CD14-positive monocyte (primary cell): ENCODE results near the gene DNAH10. TPM values are rescaled to one million over a fixed set of nuclear protein-coding genes. Genes with fewer than 3 reads are reported as not detected.

Experiments
- DNase-seq, 3 donors: peaks; one replicate each; pipeline ENCODE4 v3.0.0-alpha.2; 2011 to 2022
- H2AFZ ChIP-seq: 2 replicates; pipeline ENCODE4 v1.6.0; 2012; ENCODE audit warnings: mild to moderate bottlenecking, low read depth, low read length, inconsistent platforms; ENCODE audit not compliant: insufficient read depth, poor library complexity, severe bottlenecking
- H3K27ac ChIP-seq, 2 donors: 1 replicate in 1 of 2; 2 replicates in 1 of 2; pipeline ENCODE4 v1.5.1; 2012 to 2013; ENCODE audit warnings: low read length in 2 of 2, control low read depth in 1 of 2, inconsistent platforms in 1 of 2, low read depth in 1 of 2, mild to moderate bottlenecking in 1 of 2
- H3K27me3 ChIP-seq, 2 donors: one replicate each; pipeline versions ENCODE4 v1.6.0 to v1.6.1; 2011 to 2013; ENCODE audit warnings: low read length in 2 of 2; ENCODE audit not compliant: control insufficient read depth in 2 of 2, insufficient read depth in 2 of 2
- H3K36me3 ChIP-seq, 2 donors: replicated peaks in 1 of 2; 1 replicate in 1 of 2; 2 replicates in 1 of 2; pipeline versions ENCODE4 v1.5.1 to v1.6.1; 2012 to 2013; ENCODE audit warnings: low read length in 2 of 2, control low read depth in 1 of 2, inconsistent platforms in 1 of 2, mild to moderate bottlenecking in 1 of 2; ENCODE audit not compliant: insufficient read depth in 2 of 2, control insufficient read depth in 1 of 2
- H3K4me1 ChIP-seq, 2 donors: 1 replicate in 1 of 2; 2 replicates in 1 of 2; pipeline versions ENCODE4 v1.5.1 to v1.6.1; 2012 to 2013; ENCODE audit warnings: low read length in 2 of 2, control low read depth in 1 of 2, inconsistent platforms in 1 of 2, mild to moderate bottlenecking in 1 of 2, moderate library complexity in 1 of 2; ENCODE audit not compliant: insufficient read depth in 2 of 2, control insufficient read depth in 1 of 2
- H3K4me2 ChIP-seq: replicated peaks from 2 replicates; pipeline ENCODE3; 2012; ENCODE audit warnings: low read length, moderate library complexity, mild to moderate bottlenecking; ENCODE audit not compliant: poor library complexity, severe bottlenecking; ENCODE audit errors: extremely low read depth
- H3K4me3 ChIP-seq, 3 experiments: fragments of 200-600 bp in 1 of 3; sonication (generic) in 1 of 3; replicated peaks in 1 of 3; 1 replicate in 2 of 3; 2 replicates in 1 of 3; pipeline ENCODE4 v1.5.1; 2011 to 2013; ENCODE audit warnings: low read length in 3 of 3, mild to moderate bottlenecking in 3 of 3, control low read depth in 2 of 3, low read depth in 2 of 3, inconsistent platforms in 1 of 3, moderate library complexity in 1 of 3
- H3K79me2 ChIP-seq: 2 replicates; pipeline ENCODE4 v1.6.0; 2012; ENCODE audit warnings: mild to moderate bottlenecking, control low read depth, inconsistent platforms, low read length, moderate library complexity; ENCODE audit not compliant: insufficient read depth
- H3K9ac ChIP-seq: 2 replicates; pipeline ENCODE4 v1.6.0; 2017; ENCODE audit warnings: low read length, mild to moderate bottlenecking; ENCODE audit not compliant: insufficient read depth, poor library complexity, severe bottlenecking
- H3K9me3 ChIP-seq, 2 donors: replicated peaks in 1 of 2; 1 replicate in 1 of 2; 2 replicates in 1 of 2; pipeline versions ENCODE4 v1.5.1 to v1.6.1; 2012 to 2013; ENCODE audit warnings: low read length in 2 of 2, control low read depth in 1 of 2; ENCODE audit not compliant: control insufficient read depth in 1 of 2, insufficient read depth in 1 of 2
- H4K20me1 ChIP-seq: 2 replicates; pipeline ENCODE4 v1.6.0; 2012; ENCODE audit warnings: mild to moderate bottlenecking, low read length, control low read depth, moderate library complexity; ENCODE audit not compliant: insufficient read depth
- H3K27ac Mint-ChIP-seq, 7 donors: one replicate each; pipeline ENCODE4 v1.8.0; 2020; ENCODE audit warnings: mild to moderate bottlenecking in 7 of 7, mixed read lengths in 7 of 7, moderate library complexity in 6 of 7, inconsistent platforms in 2 of 7
- H3K27me3 Mint-ChIP-seq, 3 donors: one replicate each; pipeline ENCODE4 v1.8.0; 2021 to 2022; ENCODE audit warnings: low read depth in 3 of 3, mild to moderate bottlenecking in 3 of 3, mixed read lengths in 3 of 3, moderate library complexity in 3 of 3, inconsistent platforms in 1 of 3
- H3K36me3 Mint-ChIP-seq, 2 donors: one replicate each; pipeline ENCODE4 v1.8.0; 2020; ENCODE audit warnings: mixed read lengths in 2 of 2, inconsistent platforms in 1 of 2, mild to moderate bottlenecking in 1 of 2
- H3K4me1 Mint-ChIP-seq: one replicate; pipeline ENCODE4 v1.8.0; 2020; ENCODE audit warnings: mild to moderate bottlenecking, mixed read lengths
- H3K4me3 Mint-ChIP-seq, 2 donors: one replicate each; pipeline ENCODE4 v1.8.0; 2020; ENCODE audit warnings: mild to moderate bottlenecking in 2 of 2, mixed read lengths in 2 of 2, moderate library complexity in 1 of 2
- H3K9me3 Mint-ChIP-seq, 7 donors: one replicate each; pipeline ENCODE4 v1.8.0; 2020 to 2022; ENCODE audit warnings: mixed read lengths in 7 of 7, mild to moderate bottlenecking in 6 of 7, moderate library complexity in 6 of 7, inconsistent platforms in 2 of 7
- CTCF ChIP-seq: fragments of 200-600 bp; IDR thresholded peaks from one replicate; pipeline ENCODE4 v1.8.0; 2022; ENCODE audit warnings: antibody characterized with exemption, mild to moderate bottlenecking
- WGBS: methylation state at CpG from one replicate; pipeline ENCODE4 v1.1.5; 2013; ENCODE audit warnings: missing lambda C conversion rate; ENCODE audit not compliant: insufficient coverage; 5-methylcytosine and 5-hydroxymethylcytosine counted together
- intact Hi-C, 2 donors: fragments of 100-400 bp; cut with micrococcal nuclease; formaldehyde crosslinking; loops; one replicate each; pipeline versions ENCODE4 v1.15.0 to v1.15.1; 2023
- polyA plus RNA-seq, 3 donors: library from polyadenylated mRNA; depleted of rRNA in 1 of 3; unstranded in 2 of 3; stranded (reverse) in 1 of 3; fragments of 300-500 nt in 2 of 3; fragments of >200 nt in 1 of 3; fragmentation: Illumina TruSeq in 2 of 3; gene quantifications; 1 replicate in 2 of 3; 2 replicates in 1 of 3; pipeline ENCODE4 v1.2.3, GENCODE V29; 2012 to 2021

The DNAH10 gene
- polyA plus RNA-seq, 3 donors, result not detected

- intact Hi-C loops, result no loop called here
- Histone ChIP-seq H3K4me2 (no peak overlapping the region), H3K9ac (no peak overlapping the region), H3K27me3 (peaks cover 0 to 8% of the 10 kb centered on the region in 2 donors), H3K79me2 (no peaks in the 10 kb centered on the region), H3K36me3 (no peaks in the 10 kb centered on the region), H3K4me3 (no peak overlapping the region), H4K20me1 (no peaks in the 10 kb centered on the region), H2AFZ (no peak overlapping the region), H3K4me1 (peaks cover 24 to 29% of the 10 kb centered on the region in 2 donors), H3K27ac (no peak overlapping the region), H3K9me3 (no peaks in the 10 kb centered on the region)
- Mint-ChIP-seq H3K9me3 (peaks cover 0 to 3% (median 0%) of the 10 kb centered on the region in 7 donors), H3K4me3 (no peak overlapping the region), H3K36me3 (peaks cover 4 to 5% of the 10 kb centered on the region in 2 donors), H3K4me1 (peaks cover 24% of the 10 kb centered on the region), H3K27ac (no peak overlapping the region), H3K27me3 (peaks cover 16 to 30% (median 16%) of the 10 kb centered on the region in 3 donors)
- WGBS, result 90% methylated on average over 4 of the region's 12 CpGs
- no peak for TF ChIP-seq CTCF
- DNase-seq, result no peak
Measured at GRCh38 chr12:123764109-123764508, 2.0 kb downstream of the DNAH10 start.

- H3K36me3 Mint-ChIP-seq, result no peaks in the 10 kb centered on the region
- Histone ChIP-seq H3K79me2 (no peaks in the 10 kb centered on the region), H3K4me2 (no peak overlapping the region), H4K20me1 (no peaks in the 10 kb centered on the region), H3K9ac (no peak overlapping the region), H2AFZ (no peak overlapping the region), H3K4me1 (peaks cover 24 to 29% of the 10 kb centered on the region in 2 donors), H3K27me3 (peaks cover 0 to 8% of the 10 kb centered on the region in 2 donors), H3K4me3 (no peak overlapping the region), H3K27ac (no peak overlapping the region), H3K36me3 (no peaks in the 10 kb centered on the region), H3K9me3 (no peaks in the 10 kb centered on the region)
- H3K27ac Mint-ChIP-seq, result no peak overlapping the region
- intact Hi-C loops, result no loop called here
- peaks cover 16 to 33% (median 16%) of the 10 kb centered on the region in 3 donors for H3K27me3 Mint-ChIP-seq
- WGBS, result 89% methylated on average over 2 of the region's 2 CpGs
- no peak for TF ChIP-seq CTCF
- H3K4me1 Mint-ChIP-seq, result peaks cover 24% of the 10 kb centered on the region
- H3K4me3 Mint-ChIP-seq, result no peak overlapping the region
- H3K9me3 Mint-ChIP-seq, result peaks cover 0 to 3% (median 0%) of the 10 kb centered on the region in 7 donors
- no peak for DNase-seq
Measured at GRCh38 chr12:123765504-123766035, 3.5 kb downstream of the DNAH10 start.
